Endodermal cell (in vitro differentiated cells): ENCODE results near the gene GRSF1. TPM values are rescaled to one million over a fixed set of nuclear protein-coding genes. Genes with fewer than 3 reads are reported as not detected.
"Not testable (repeated sequence)": the region's sequence is repeated elsewhere in the genome, so short reads cannot be mapped to it uniquely, and the experiment has no call there.

Experiments used
- DNase-seq: peaks from one replicate; pipeline ENCODE4 v3.0.0-alpha.2; 2017
- H3K27ac ChIP-seq: 2 replicates; pipeline ENCODE4 v1.5.1; 2013; ENCODE audit warnings: mild to moderate bottlenecking, low read depth, low read length, moderate library complexity
- H3K27me3 ChIP-seq: 2 replicates; pipeline ENCODE4 v1.6.1; 2013; ENCODE audit warnings: mild to moderate bottlenecking, low read length, moderate library complexity; ENCODE audit not compliant: insufficient read depth, control insufficient read depth, poor library complexity, severe bottlenecking
- H3K36me3 ChIP-seq: 2 replicates; pipeline ENCODE4 v1.7.0; 2013; ENCODE audit warnings: mild to moderate bottlenecking, low read length, moderate library complexity; ENCODE audit not compliant: control insufficient read depth, insufficient read depth
- H3K4me1 ChIP-seq: one replicate; pipeline ENCODE4 v1.7.0; 2013; ENCODE audit warnings: low read length; ENCODE audit not compliant: control insufficient read depth, insufficient read depth
- H3K4me3 ChIP-seq: 2 replicates; pipeline ENCODE4 v1.5.1; 2013; ENCODE audit warnings: mild to moderate bottlenecking, low read length, moderate library complexity
- H3K9ac ChIP-seq: 2 replicates; pipeline ENCODE4 v1.6.1; 2013; ENCODE audit warnings: mild to moderate bottlenecking, low read length, moderate library complexity; ENCODE audit not compliant: poor library complexity, severe bottlenecking; ENCODE audit errors: extremely low read depth
- H3K9me3 ChIP-seq: 2 replicates; pipeline ENCODE4 v1.6.1; 2013; ENCODE audit warnings: mild to moderate bottlenecking, low read length, moderate library complexity; ENCODE audit not compliant: control insufficient read depth
- H3K27ac Mint-ChIP-seq: 2 replicates; pipeline ENCODE4 v1.8.0; 2020; ENCODE audit warnings: mixed read lengths
- H3K27me3 Mint-ChIP-seq: 2 replicates; pipeline ENCODE4 v1.8.0; 2021; ENCODE audit warnings: mild to moderate bottlenecking, mixed read lengths; ENCODE audit not compliant: insufficient read depth
- H3K36me3 Mint-ChIP-seq: 2 replicates; pipeline ENCODE4 v1.8.0; 2020; ENCODE audit warnings: low read depth, mixed read lengths
- H3K4me1 Mint-ChIP-seq: 2 replicates; pipeline ENCODE4 v1.8.0; 2020; ENCODE audit warnings: mixed read lengths
- H3K4me3 Mint-ChIP-seq: 2 replicates; pipeline ENCODE4 v1.8.0; 2020; ENCODE audit warnings: mild to moderate bottlenecking, moderate library complexity, mixed read lengths
- H3K9me3 Mint-ChIP-seq: 2 replicates; pipeline ENCODE4 v1.8.0; 2020; ENCODE audit warnings: mild to moderate bottlenecking, mixed read lengths
- CTCF ChIP-seq: fragments of 200-600 bp; sonication (generic); conservative IDR thresholded peaks from 2 replicates; pipeline ENCODE4 v1.5.0; 2021; ENCODE audit warnings: antibody characterized with exemption, mild to moderate bottlenecking
- WGBS, 2 experiments: methylation state at CpG; one replicate each; pipeline versions ENCODE4 v1.1.5 to v1.1.7; 2013; ENCODE audit warnings: missing lambda C conversion rate in 2 of 2, mixed read lengths in 1 of 2; ENCODE audit not compliant: insufficient coverage in 1 of 2, insufficient read length in 1 of 2; 5-methylcytosine and 5-hydroxymethylcytosine counted together
- total RNA-seq, 2 donors: library from RNA; stranded (reverse); fragmentation: NEBNext Ultra II Directional in 1 of 2; extraction: Animal tissue kit (Norgen Biotek cat#: 25700) in 1 of 2; gene quantifications; 2 replicates in 1 of 2; 3 replicates in 1 of 2; pipeline ENCODE4 v1.2.1, GENCODE V29; 2021

Gene GRSF1
- total RNA-seq, 2 donors from 2014 or later, result 108 to 123 TPM

GRCh38 chr4:70841211-70841610 is 1.5 kb upstream of the GRSF1 start:
- Histone ChIP-seq H3K27ac (no peak overlapping the region), H3K9ac (no peak overlapping the region), H3K4me3 (no peak overlapping the region), H3K36me3 (peaks cover 7% of the 10 kb centered on the region), H3K27me3 (no peaks in the 10 kb centered on the region), H3K9me3 (no peaks in the 10 kb centered on the region), H3K4me1 (peaks cover 4% of the 10 kb centered on the region)
- no peak for DNase-seq
- no peak for TF ChIP-seq CTCF
- H3K4me1 Mint-ChIP-seq, result peaks cover 25% of the 10 kb centered on the region
- H3K36me3 Mint-ChIP-seq, result peaks cover 4% of the 10 kb centered on the region
- H3K27ac Mint-ChIP-seq, result no peak overlapping the region
- H3K9me3 Mint-ChIP-seq, result no peaks in the 10 kb centered on the region
- H3K27me3 Mint-ChIP-seq, result no peaks in the 10 kb centered on the region
- no peak overlapping the region for H3K4me3 Mint-ChIP-seq

- H3K36me3 ChIP-seq, result peaks cover 13% of the 10 kb centered on the region
- not testable (repeated sequence) for DNase-seq, H3K4me3 Mint-ChIP-seq, H3K9ac ChIP-seq, H3K9me3 Mint-ChIP-seq, H3K27me3 Mint-ChIP-seq, H3K27me3 ChIP-seq, H3K9me3 ChIP-seq, H3K4me1 ChIP-seq, H3K27ac ChIP-seq, H3K36me3 Mint-ChIP-seq, H3K27ac Mint-ChIP-seq, H3K4me3 ChIP-seq
- WGBS, 2 experiments, result 87 to 91% methylated on average over 11 to 16 of the region's 16 CpGs
- peaks cover 25% of the 10 kb centered on the region for H3K4me1 Mint-ChIP-seq
Observed at GRCh38 chr4:70840631-70841030, 941 bp upstream of the GRSF1 start.

- not testable (repeated sequence) for H3K4me1 ChIP-seq, H3K4me3 ChIP-seq, H3K27ac Mint-ChIP-seq, H3K27ac ChIP-seq, H3K9me3 ChIP-seq, H3K27me3 ChIP-seq, H3K9me3 Mint-ChIP-seq, H3K27me3 Mint-ChIP-seq, H3K9ac ChIP-seq
- H3K4me1 Mint-ChIP-seq, result peaks cover 25% of the 10 kb centered on the region
- H3K36me3 Mint-ChIP-seq, result peaks cover 13% of the 10 kb centered on the region
- peak; percentile 77 for DNase-seq
- peaks cover 15% of the 10 kb centered on the region for H3K36me3 ChIP-seq
- WGBS, 2 experiments, result 65 to 85% methylated on average over 13 to 17 of the region's 20 CpGs
- H3K4me3 Mint-ChIP-seq, result peak overlapping the region; percentile 98
Observed at GRCh38 chr4:70840137-70840536, 447 bp upstream of the GRSF1 start.

- H3K36me3 Mint-ChIP-seq, result peaks cover 25% of the 10 kb centered on the region
- H3K27me3 ChIP-seq, result no peaks in the 10 kb centered on the region
- no peaks in the 10 kb centered on the region for H3K9me3 Mint-ChIP-seq
- peak overlapping the region; percentile 99 for H3K27ac Mint-ChIP-seq
- peaks cover 27% of the 10 kb centered on the region for H3K36me3 ChIP-seq
- H3K27ac ChIP-seq, result peak overlapping the region; percentile 86
- H3K4me1 Mint-ChIP-seq, result peaks cover 18% of the 10 kb centered on the region
- H3K9ac ChIP-seq, result peak overlapping the region; percentile 94
- 0% methylated on average over 14 to 80 of the region's 80 CpGs for WGBS, 2 experiments
- H3K4me1 ChIP-seq, result peaks cover 4% of the 10 kb centered on the region
- H3K27me3 Mint-ChIP-seq, result no peaks in the 10 kb centered on the region
- peak overlapping the region; percentile 92 for H3K4me3 ChIP-seq
- no peaks in the 10 kb centered on the region for H3K9me3 ChIP-seq
- peak overlapping the region; percentile 98 for H3K4me3 Mint-ChIP-seq
- DNase-seq, result peak; percentile 79
- TF ChIP-seq CTCF, result no peak
Observed at GRCh38 chr4:70838666-70839588, 763 bp downstream of the GRSF1 start.
